Endothelial cell of umbilical vein (primary cell): ENCODE data around the gene CARMIL1. TPM values are rescaled to one million over a fixed set of nuclear protein-coding genes. Genes with fewer than 3 reads are reported as not detected.

Experiments
- BruUV-seq: library from RNA; stranded (reverse); fragments of 400-500 nt; replicated peaks from 2 replicates; lab custom pipeline; 2021; lab: Mats Ljungman, UMichigan
- CTCF ChIA-PET: fragments of 300-600, 350-600 bp; sonication (Branson Sonifier 250); formaldehyde crosslinking; loops from one replicate; lab custom pipeline; 2021; ENCODE audit warnings: antibody characterized with exemption, inconsistent platforms; lab: Charles Lee
- POLR2A ChIA-PET: fragments of 300-600, 350-600 bp; sonication (Branson Sonifier 250); formaldehyde crosslinking; loops from one replicate; lab custom pipeline; 2021; ENCODE audit warnings: antibody characterized with exemption, inconsistent platforms; lab: Charles Lee
- DNase-seq: peaks from one replicate; pipeline ENCODE4 v3.0.0-alpha.2; 2011; ENCODE audit warnings: low read depth, low spot score
- FAIRE-seq: peaks from 2 replicates; lab custom pipeline; 2011; peaks lifted over from hg19 to GRCh38; lab: Jason Lieb, UNC
- H2AFZ ChIP-seq: 2 replicates; pipeline ENCODE4 v1.6.0; 2012; ENCODE audit warnings: low read depth, low read length, control low read depth, inconsistent platforms
- H3K27ac ChIP-seq: 2 replicates; pipeline ENCODE4 v1.5.1; 2011; ENCODE audit warnings: low read depth, mild to moderate bottlenecking, control low read depth, low read length, moderate library complexity; ENCODE audit not compliant: insufficient read depth
- H3K27me3 ChIP-seq, 2 experiments: 2 replicates each; pipeline versions ENCODE4 v1.6.0 to v1.6.1; 2011; ENCODE audit warnings: low read length in 2 of 2, mixed read lengths in 1 of 2; ENCODE audit not compliant: control insufficient read depth in 2 of 2, insufficient read depth in 2 of 2
- H3K36me3 ChIP-seq, 2 experiments: 2 replicates in 1 of 2; 3 replicates in 1 of 2; pipeline ENCODE4 v1.5.1; 2011; ENCODE audit warnings: low read length in 2 of 2, mild to moderate bottlenecking in 1 of 2, moderate library complexity in 1 of 2; ENCODE audit not compliant: control insufficient read depth in 2 of 2, insufficient read depth in 2 of 2; ENCODE audit errors: extremely low read depth in 1 of 2
- H3K4me1 ChIP-seq: 3 replicates; pipeline ENCODE4 v1.5.1; 2011; ENCODE audit warnings: mild to moderate bottlenecking, low read length; ENCODE audit not compliant: control insufficient read depth, insufficient read depth; ENCODE audit errors: extremely low read depth
- H3K4me2 ChIP-seq: 2 replicates; pipeline ENCODE4 v1.6.1; 2011; ENCODE audit warnings: low read length, control low read depth, mixed read lengths; ENCODE audit not compliant: insufficient read depth
- H3K4me3 ChIP-seq, 3 experiments: fragments of 200-600 bp in 1 of 3; sonication (generic), shearing (Covaris generic) in 1 of 3; replicated peaks in 1 of 3; 2 replicates each; pipeline ENCODE4 v1.5.1; 2011 to 2016; ENCODE audit warnings: control low read depth in 3 of 3, low read length in 3 of 3, mild to moderate bottlenecking in 2 of 3, inconsistent platforms in 1 of 3, low read depth in 1 of 3, moderate library complexity in 1 of 3; ENCODE audit not compliant: insufficient read depth in 1 of 3
- H3K79me2 ChIP-seq: 2 replicates; pipeline ENCODE4 v1.6.0; 2012; ENCODE audit warnings: low read length, inconsistent platforms; ENCODE audit not compliant: control insufficient read depth, insufficient read depth
- H3K9ac ChIP-seq: replicated peaks from 2 replicates; pipeline ENCODE3; 2011; ENCODE audit warnings: low read length, control low read depth; ENCODE audit not compliant: insufficient read depth; ENCODE audit errors: extremely low read depth
- H3K9me1 ChIP-seq: replicated peaks from 3 replicates; pipeline ENCODE4 v1.6.0; 2011; ENCODE audit warnings: mild to moderate bottlenecking, low read length; ENCODE audit not compliant: control insufficient read depth, insufficient read depth; ENCODE audit errors: extremely low read depth
- H3K9me3 ChIP-seq: replicated peaks from 2 replicates; pipeline ENCODE4 v1.5.1; 2012; ENCODE audit warnings: low read length, inconsistent platforms; ENCODE audit not compliant: control insufficient read depth, insufficient read depth
- H4K20me1 ChIP-seq: replicated peaks from 2 replicates; pipeline ENCODE3; 2011; ENCODE audit warnings: mild to moderate bottlenecking, low read length; ENCODE audit not compliant: control insufficient read depth, insufficient read depth; ENCODE audit errors: extremely low read depth
- CTCF ChIP-seq, 2 donors: IDR thresholded peaks; 1 replicate in 1 of 2; 2 replicates in 1 of 2; pipeline ENCODE4 v1.5.1; 2011; ENCODE audit warnings: low read length in 2 of 2, mild to moderate bottlenecking in 2 of 2, moderate library complexity in 2 of 2, control low read depth in 1 of 2, inconsistent platforms in 1 of 2, low read depth in 1 of 2; ENCODE audit not compliant: insufficient read depth in 1 of 2; ENCODE audit errors: extremely low read depth in 1 of 2
- EZH2 ChIP-seq: IDR thresholded peaks from 2 replicates; pipeline ENCODE4 v1.6.1; 2012; ENCODE audit warnings: borderline replicate concordance, low read depth, mild to moderate bottlenecking, moderate library complexity, low read length, inconsistent platforms; ENCODE audit not compliant: severe bottlenecking
- FOS ChIP-seq: IDR thresholded peaks from 2 replicates; pipeline ENCODE4 v1.6.1; 2011; ENCODE audit warnings: mild to moderate bottlenecking, low read length, moderate library complexity, borderline replicate concordance; ENCODE audit not compliant: insufficient read depth
- GATA2 ChIP-seq: IDR thresholded peaks from 2 replicates; pipeline ENCODE4 v1.7.0; 2011; ENCODE audit warnings: low read depth, mild to moderate bottlenecking, moderate library complexity, mixed read lengths, low read length; ENCODE audit not compliant: insufficient read length, insufficient read depth
- JUN ChIP-seq: IDR thresholded peaks from 2 replicates; pipeline ENCODE4 v1.6.1; 2011; ENCODE audit warnings: borderline replicate concordance, low read depth; ENCODE audit not compliant: insufficient read length, insufficient read depth
- MAX ChIP-seq: IDR thresholded peaks from 2 replicates; pipeline ENCODE4 v1.6.1; 2011; ENCODE audit not compliant: insufficient read depth, insufficient read length
- MYC ChIP-seq: IDR thresholded peaks from one replicate; pipeline ENCODE4 v1.6.1; 2011; ENCODE audit warnings: mild to moderate bottlenecking, low read depth, low read length
- POLR2A ChIP-seq: IDR thresholded peaks from 2 replicates; pipeline ENCODE4 v1.6.1; 2012; ENCODE audit warnings: low read depth, mild to moderate bottlenecking, control low read depth, low read length
- POLR2AphosphoS5 ChIP-seq: IDR thresholded peaks from 2 replicates; pipeline ENCODE4 v1.6.1; 2012; ENCODE audit warnings: low read depth, mild to moderate bottlenecking, control low read depth, low read length, moderate library complexity; ENCODE audit not compliant: insufficient read depth
- dilution Hi-C: fragments of 300-500 bp; cut with MboI; formaldehyde crosslinking; loops from one replicate; pipeline ENCODE4 v1.15.0; 2019; ENCODE audit warnings: low sequenced_read_pairs; ENCODE audit not compliant: extremely low pct_ligation_motif_present
- intact Hi-C: fragments of 100-400 bp; cut with micrococcal nuclease; formaldehyde crosslinking; loops from one replicate; pipeline ENCODE4 v1.10.0; 2022
- polyA plus RNA-seq, 4 experiments: library from polyadenylated mRNA; depleted of rRNA in 3 of 4; stranded (reverse) in 3 of 4; unstranded in 1 of 4; fragments of >200 nt; gene quantifications; 2 replicates each; pipeline versions ENCODE4 v1.2.1 to v1.2.3, GENCODE V29; 2011 to 2012; ENCODE audit warnings: missing spikeins in 1 of 4
- total RNA-seq: library from RNA; stranded (reverse); gene quantifications from 2 replicates; pipeline ENCODE4 v1.2.3, GENCODE V29; 2021

The CARMIL1 gene
- total and polyA plus RNA-seq, 2 donors (not counting 3 experiments of a cell fraction or from before 2014, with no cell fraction given) = 1.3 to 8.7 TPM

- H3K79me2 ChIP-seq = no peaks in the 10 kb centered on the region
- H3K36me3 ChIP-seq = no peaks in the 10 kb centered on the region
- CTCF ChIA-PET = interaction anchor here (0.7 kb wide), 1 partner anchor 260 kb away, joined by 3 read pairs; no protein-coding TSS in a partner anchor
- no peaks in the 10 kb centered on the region for H3K4me1 ChIP-seq
- FAIRE-seq (no peak), DNase-seq (no peak)
- H3K4me3 ChIP-seq = no peak overlapping the region
- no peaks in the 10 kb centered on the region for H3K27me3 ChIP-seq
- H3K27ac ChIP-seq = no peak overlapping the region
- no peaks in the 10 kb centered on the region for H3K9me3 ChIP-seq
- no peak overlapping the region for H3K9ac ChIP-seq
- intact Hi-C loops = no loop called here
- no peaks in the 10 kb centered on the region for H3K9me1 ChIP-seq
- no peak overlapping the region for H3K4me2 ChIP-seq
- TF ChIP-seq CTCF (IDR thresholded peaks at IDR 0.05; ENCODE audit: extremely low read depth in 1 of 2, insufficient read depth in 1 of 2, low read depth in 1 of 2, low read length in 2 of 2) = no peak
- dilution Hi-C loops = no loop called here
- no peak overlapping the region for H2AFZ ChIP-seq
- BruUV-seq = no TSS peak
- no peaks in the 10 kb centered on the region for H4K20me1 ChIP-seq
- POLR2A ChIA-PET = no interaction called here
Observed at GRCh38 chr6:25482996-25483395, 203.8 kb downstream of the CARMIL1 start.

GRCh38 chr6:25483943-25484342 is 204.8 kb downstream of the CARMIL1 start:
- dilution Hi-C loops = no loop called here
- no peak for TF ChIP-seq POLR2A
- TF ChIP-seq CTCF (IDR thresholded peaks at IDR 0.05; ENCODE audit: extremely low read depth in 1 of 2, insufficient read depth in 1 of 2, low read depth in 1 of 2, low read length in 2 of 2) = no peak
- TF ChIP-seq GATA2 = no peak
- TF ChIP-seq MAX = no peak
- no peak for TF ChIP-seq JUN
- TF ChIP-seq EZH2 = no peak
- no peak for TF ChIP-seq FOS
- TF ChIP-seq MYC = no peak
- no peak for TF ChIP-seq POLR2AphosphoS5

More at GRCh38 chr6:25483943-25484342, 204.8 kb downstream of the CARMIL1 start:
- no peaks in the 10 kb centered on the region for H3K9me1 ChIP-seq
- no peak overlapping the region for H3K4me2 ChIP-seq
- ChIA-PET POLR2A (no interaction called here), CTCF (no interaction called here)
- no peaks in the 10 kb centered on the region for H3K27me3 ChIP-seq
- H4K20me1 ChIP-seq = no peaks in the 10 kb centered on the region
- no peak overlapping the region for H2AFZ ChIP-seq
- H3K4me3 ChIP-seq = no peak overlapping the region
- no peaks in the 10 kb centered on the region for H3K36me3 ChIP-seq
- intact Hi-C loops = no loop called here
- H3K9me3 ChIP-seq = no peaks in the 10 kb centered on the region
- no peaks in the 10 kb centered on the region for H3K4me1 ChIP-seq
- H3K9ac ChIP-seq = no peak overlapping the region
- H3K79me2 ChIP-seq = no peaks in the 10 kb centered on the region
- BruUV-seq = no TSS peak
- no peak overlapping the region for H3K27ac ChIP-seq
- no peak for FAIRE-seq
- DNase-seq = no peak
